GM12878 (cell line): ENCODE data around the gene AP3S2. TPM values are rescaled to one million over a fixed set of nuclear protein-coding genes. Genes with fewer than 3 reads are reported as not detected.

Source experiments
- ATAC-seq: fragments of 200-7000 bp; cut with Tn5 transposase; 3 replicates; pipeline ENCODE4 v1.9.1; 2020; ENCODE audit warnings: mild to moderate bottlenecking, moderate library complexity
- BruUV-seq: library from RNA; stranded (reverse); fragments of 400-500 nt; replicated peaks from 2 replicates; lab custom pipeline; 2021; lab: Mats Ljungman, UMichigan
- CTCF ChIA-PET: fragments of 300-600 bp; sonication (Branson Sonifier 250); formaldehyde crosslinking; extraction: SDS; loops from one replicate; lab custom pipeline; 2021; ENCODE audit warnings: inconsistent platforms; lab: Yijun Ruan, JAX
- POLR2A ChIA-PET: fragments of 350-600 bp; formaldehyde crosslinking; extraction: SDS; loops from one replicate; lab custom pipeline; 2021; ENCODE audit warnings: inconsistent platforms; lab: Charles Lee
- RAD21 ChIA-PET: fragments of 300-600 bp; sonication (Branson Sonifier 250); formaldehyde crosslinking; loops from one replicate; lab custom pipeline; 2023; ENCODE audit warnings: antibody characterized with exemption; ENCODE audit not compliant: unreplicated experiment; lab: Charles Lee
- SMC1A ChIA-PET: fragments of 300-600 bp; sonication (Branson Sonifier 250); formaldehyde crosslinking; loops from one replicate; lab custom pipeline; 2023; ENCODE audit not compliant: unreplicated experiment, uncharacterized antibody; lab: Charles Lee
- DNase-seq: peaks from one replicate; pipeline ENCODE4 v3.0.0-alpha.2; 2011; ENCODE audit warnings: low read depth, low spot score
- FAIRE-seq: peaks from 3 replicates; lab custom pipeline; 2011; peaks lifted over from hg19 to GRCh38; lab: Jason Lieb, UNC
- H2AFZ ChIP-seq: 2 replicates; pipeline ENCODE4 v1.6.0; 2011; ENCODE audit warnings: low read depth, low read length, control low read depth; ENCODE audit not compliant: control insufficient read depth
- H3K27ac ChIP-seq: 2 replicates; pipeline ENCODE4 v1.5.1; 2011; ENCODE audit warnings: control low read depth; ENCODE audit not compliant: control insufficient read depth, insufficient read depth
- H3K27me3 ChIP-seq, 2 experiments: replicated peaks in 1 of 2; 2 replicates each; pipeline versions ENCODE4 v1.6.0 to v1.6.1; 2011; ENCODE audit warnings: low read length in 1 of 2; ENCODE audit not compliant: control insufficient read depth in 2 of 2, insufficient read depth in 2 of 2
- H3K36me3 ChIP-seq, 2 experiments: 2 replicates each; pipeline ENCODE4 v1.5.1; 2011; ENCODE audit warnings: low read length in 1 of 2; ENCODE audit not compliant: control insufficient read depth in 2 of 2, insufficient read depth in 2 of 2
- H3K4me1 ChIP-seq: 2 replicates; pipeline ENCODE4 v1.6.1; 2011; ENCODE audit warnings: mild to moderate bottlenecking, low read length, moderate library complexity, mixed read lengths; ENCODE audit not compliant: control insufficient read depth, insufficient read depth
- H3K4me2 ChIP-seq: 2 replicates; pipeline ENCODE4 v1.6.0; 2011; ENCODE audit warnings: control low read depth; ENCODE audit not compliant: control insufficient read depth, insufficient read depth
- H3K4me3 ChIP-seq: fragments of 200-600 bp; sonication (generic); 2 replicates; pipeline ENCODE4 v1.5.1; 2016
- H3K79me2 ChIP-seq: 2 replicates; pipeline ENCODE4 v1.6.0; 2011; ENCODE audit warnings: low read length; ENCODE audit not compliant: control insufficient read depth, insufficient read depth
- H3K9ac ChIP-seq: 2 replicates; pipeline ENCODE4 v1.8.0; 2011; ENCODE audit warnings: low read length, control low read depth, mixed read lengths; ENCODE audit not compliant: control insufficient read depth, insufficient read depth
- H3K9me3 ChIP-seq: replicated peaks from 3 replicates; pipeline ENCODE4 v1.5.1; 2011; ENCODE audit warnings: mild to moderate bottlenecking, low read length; ENCODE audit not compliant: control insufficient read depth, insufficient read depth
- H4K20me1 ChIP-seq: 2 replicates; pipeline ENCODE4 v1.6.0; 2011; ENCODE audit not compliant: control insufficient read depth, insufficient read depth
- ATF2 ChIP-seq: IDR thresholded peaks from 2 replicates; pipeline ENCODE4 v1.6.1; 2012; ENCODE audit warnings: low read length, inconsistent platforms
- CEBPB ChIP-seq, 2 experiments: fragments of 150-350 bp in 1 of 2; IDR thresholded peaks; 2 replicates each; pipeline ENCODE4 v1.6.1; 2012 to 2014; ENCODE audit warnings: low read depth in 2 of 2, low read length in 2 of 2, borderline replicate concordance in 1 of 2, inconsistent platforms in 1 of 2
- HSF1 ChIP-seq: fragments of 150-350 bp; IDR thresholded peaks from 2 replicates; pipeline ENCODE4 v1.6.1; 2014; ENCODE audit warnings: mild to moderate bottlenecking, low read depth, low read length
- IKZF1 ChIP-seq: fragments of 450-650 bp; conservative IDR thresholded peaks from 2 replicates; pipeline ENCODE4 v1.6.1; 2017; ENCODE audit warnings: antibody characterized with exemption, mild to moderate bottlenecking
- MTA2 ChIP-seq: fragments of 450-650 bp; IDR thresholded peaks from 2 replicates; pipeline ENCODE4 v1.6.1; 2016; ENCODE audit warnings: low read depth, mild to moderate bottlenecking, moderate library complexity
- MYB ChIP-seq: fragments of 150-350 bp; IDR thresholded peaks from 2 replicates; pipeline ENCODE4 v1.6.1; 2014; ENCODE audit warnings: mild to moderate bottlenecking, low read depth, low read length, borderline replicate concordance
- NFYA ChIP-seq: IDR thresholded peaks from 2 replicates; pipeline ENCODE4 v1.6.1; 2011; ENCODE audit warnings: low read depth, mild to moderate bottlenecking, low read length, improper control_type of control experiment, borderline replicate concordance
- PKNOX1 ChIP-seq: fragments of 450-650 bp; IDR thresholded peaks from 2 replicates; pipeline ENCODE4 v1.6.1; 2016; ENCODE audit warnings: mild to moderate bottlenecking
- ZNF217 ChIP-seq: fragments of 450-650 bp; IDR thresholded peaks from 2 replicates; pipeline ENCODE4 v1.6.1; 2017; ENCODE audit warnings: antibody characterized with exemption, mild to moderate bottlenecking
- ZNF592 ChIP-seq: fragments of 450-650 bp; IDR thresholded peaks from 2 replicates; pipeline ENCODE4 v1.6.1; 2017; ENCODE audit warnings: mild to moderate bottlenecking, moderate library complexity
- ZSCAN29 ChIP-seq: fragments of 450-650 bp; IDR thresholded peaks from 2 replicates; pipeline ENCODE4 v1.6.1; 2017; ENCODE audit warnings: mild to moderate bottlenecking, moderate library complexity
- WGBS: methylation state at CpG from one replicate; pipeline ENCODE4 v1.1.6; 2016; ENCODE audit warnings: low lambda C conversion rate; ENCODE audit not compliant: insufficient replicate concordance, insufficient coverage; ENCODE audit errors: missing lambda C conversion rate; 5-methylcytosine and 5-hydroxymethylcytosine counted together
- in situ Hi-C: fragments of 300-500 bp; cut with MboI; formaldehyde crosslinking; loops from 9 replicates; pipeline ENCODE4 v1.14.3; 2018; ENCODE audit warnings: mixed read lengths
- intact Hi-C: fragments of 100-400 bp; cut with micrococcal nuclease; formaldehyde crosslinking; loops from one replicate; pipeline ENCODE4 v1.14.2; 2022; ENCODE audit not compliant: unreplicated experiment
- polyA plus RNA-seq, 11 experiments: library from polyadenylated mRNA; depleted of rRNA in 4 of 11; unstranded in 6 of 11; stranded (reverse) in 5 of 11; fragments of >200 nt; fragmentation: Nextera tagmentation in 4 of 11; fragmentation: Illumina TruSeq in 1 of 11; extraction: Ambion mirVana in 4 of 11; extraction: Trizol in 1 of 11; gene quantifications; 1 replicate in 1 of 11; 2 replicates in 10 of 11; pipeline versions ENCODE4 v1.2.1 to v1.2.3, GENCODE V29; 2011 to 2016; ENCODE audit warnings: inconsistent platforms in 2 of 11, missing spikeins in 2 of 11, low read depth in 1 of 11
- total RNA-seq, 4 experiments: library from RNA; depleted of rRNA in 3 of 4; stranded (reverse); fragments of >200 nt in 3 of 4; fragmentation: Illumina TruSeq in 1 of 4; extraction: Trizol in 1 of 4; gene quantifications; 2 replicates each; pipeline versions ENCODE4 v1.2.1 to v1.2.3, GENCODE V29; 2013 to 2021

AP3S2 gene
- total and polyA plus RNA-seq, 10 of the 15 experiments (the other 5 are each of a cell fraction or from before 2014, with no cell fraction given) = 10.0 to 43.6 (median 26.0) TPM

GRCh38 chr15:89876396-89877082, 17.3 kb downstream of the AP3S2 start:
- ChIA-PET POLR2A (interaction anchor here (0.6 kb wide), 1 partner anchor 12 kb away, joined by 3 read pairs; no protein-coding TSS in a partner anchor), CTCF (interaction anchor here (0.6 to 9.0 kb wide), 16 partner anchors 14 to 195 kb away, joined by 3 to 380 read pairs (median 3); partner anchors contain the start of genes AP3S2 and MESP1), RAD21 (interaction anchor here (1.2 to 2.4 kb wide), 4 partner anchors 11 to 138 kb away, joined by 4 to 19 read pairs (median 6); no protein-coding TSS in a partner anchor), SMC1A (interaction anchor here (0.7 to 5.2 kb wide), 10 partner anchors 9 to 138 kb away, joined by 3 to 132 read pairs (median 3); no protein-coding TSS in a partner anchor)
- Histone ChIP-seq H3K4me2 (no peak overlapping the region), H3K79me2 (no peaks in the 10 kb centered on the region), H2AFZ (no peak overlapping the region), H3K9me3 (no peaks in the 10 kb centered on the region), H3K36me3 (no peaks in the 10 kb centered on the region; a peak in 1 of 4 replicates), H3K4me3 (no peak overlapping the region), H3K4me1 (no peaks in the 10 kb centered on the region), H3K27me3 (no peaks in the 10 kb centered on the region), H4K20me1 (no peaks in the 10 kb centered on the region), H3K9ac (no peak overlapping the region), H3K27ac (no peak overlapping the region)
- ATAC-seq (no peak), FAIRE-seq (no peak), DNase-seq (no peak)
- intact Hi-C loops (loop anchor here (5.0 kb wide), 1 partner anchor 211 kb away; no protein-coding TSS in a partner anchor), in situ Hi-C loops (loop anchor here (5.0 kb wide), 1 partner anchor 119 kb away; no protein-coding TSS in a partner anchor)
- 88% methylated on average over 4 of the region's 4 CpGs for WGBS
- no TSS peak for BruUV-seq
- TF ChIP-seq ZNF217 (no peak), ZSCAN29 (no peak), IKZF1 (no peak), HSF1 (no peak), ZNF592 (no peak), NFYA (no peak), MTA2 (no peak), PKNOX1 (no peak), ATF2 (no peak), MYB (no peak), CEBPB (IDR thresholded peaks at IDR 0.05; ENCODE audit: borderline replicate concordance in 1 of 2, low read depth in 2 of 2, low read length in 2 of 2) (no peak)
